ENCODE results near the gene MYO1D.
"Not testable (repeated sequence)": the region's sequence is repeated elsewhere in the genome, so short reads cannot be mapped to it uniquely, and the experiment has no call there.

MYO1D gene

GRCh38 chr17:32894245-32894644, 17.3 kb upstream of the MYO1D start:
- DNase-seq (ENCODE audit: low read depth) = no peak

GRCh38 chr17:32887410-32887809, 10.5 kb upstream of the MYO1D start:
- not testable (repeated sequence) for DNase-seq (ENCODE audit: low read depth)

GRCh38 chr17:32886951-32887350, 10.0 kb upstream of the MYO1D start:
- DNase-seq (ENCODE audit: low read depth) = not testable (repeated sequence)

- no peak for DNase-seq (ENCODE audit: low read depth)
These were observed 5.8 kb upstream of the MYO1D start for GRCh38 chr17:32882734-32883133.

GRCh38 chr17:32882029-32882428, 5.1 kb upstream of the MYO1D start:
- DNase-seq (ENCODE audit: low read depth) = no peak

- DNase-seq (ENCODE audit: low read depth) = no peak
These were observed 3.9 kb upstream of the MYO1D start for GRCh38 chr17:32880671-32881453.

- no peak for DNase-seq (ENCODE audit: low read depth)
These were observed 2.2 kb upstream of the MYO1D start for GRCh38 chr17:32879134-32879533.

- peak; percentile 89 for DNase-seq (ENCODE audit: low read depth)
These were observed 1.3 kb upstream of the MYO1D start for GRCh38 chr17:32878211-32878610.

- DNase-seq (ENCODE audit: low read depth) = peak; percentile 79
These were observed 340 bp upstream of the MYO1D start for GRCh38 chr17:32877164-32877764.

GRCh38 chr17:32875923-32876416, 954 bp downstream of the MYO1D start:
- no peak for DNase-seq (ENCODE audit: low read depth)

GRCh38 chr17:32875230-32875917, 1.6 kb downstream of the MYO1D start:
- DNase-seq (ENCODE audit: low read depth) = no peak

- DNase-seq (ENCODE audit: low read depth) = no peak
These were observed 3.8 kb downstream of the MYO1D start for GRCh38 chr17:32873114-32873513.

- no peak for DNase-seq (ENCODE audit: low read depth)
These were observed 5.2 kb downstream of the MYO1D start for GRCh38 chr17:32871746-32872145.

- no peak for DNase-seq (ENCODE audit: low read depth)
These were observed 6.0 kb downstream of the MYO1D start for GRCh38 chr17:32870969-32871368.

- peak; percentile 60 for DNase-seq (ENCODE audit: low read depth)
These were observed 6.8 kb downstream of the MYO1D start for GRCh38 chr17:32870027-32870670.

- DNase-seq (ENCODE audit: low read depth) = no peak
These were observed 7.4 kb downstream of the MYO1D start for GRCh38 chr17:32869345-32870026.

- DNase-seq (ENCODE audit: low read depth) = no peak
These were observed 11.8 kb downstream of the MYO1D start for GRCh38 chr17:32865141-32865540.

GRCh38 chr17:32863559-32863958, 13.4 kb downstream of the MYO1D start:
- no peak for DNase-seq (ENCODE audit: low read depth)

- no peak for DNase-seq (ENCODE audit: low read depth)
These were observed 14.0 kb downstream of the MYO1D start for GRCh38 chr17:32862940-32863339.

GRCh38 chr17:32861981-32862380, 14.9 kb downstream of the MYO1D start:
- no peak for DNase-seq (ENCODE audit: low read depth)

- no peak for DNase-seq (ENCODE audit: low read depth)
These were observed 16.9 kb downstream of the MYO1D start for GRCh38 chr17:32859857-32860525.
